Fibroblast of pulmonary artery (primary cell): Measurements from ENCODE around the gene OR7G3.

Experiments
- DNase-seq: peaks from one replicate; pipeline ENCODE4 v3.0.0-alpha.2; 2010; ENCODE audit warnings: low read depth
- H3K4me3 ChIP-seq: replicated peaks from 2 replicates; pipeline ENCODE4 v1.5.1; 2011; ENCODE audit warnings: low read depth, mild to moderate bottlenecking, control low read depth, low read length, moderate library complexity
- CTCF ChIP-seq: IDR thresholded peaks from 2 replicates; pipeline ENCODE4 v1.5.1; 2011; ENCODE audit warnings: mild to moderate bottlenecking, control low read depth, low read length, inconsistent platforms; ENCODE audit errors: missing control alignments

The OR7G3 gene

GRCh38 chr19:9156304-9156703, 29.6 kb upstream of the OR7G3 start:
- DNase-seq, result no peak
- TF ChIP-seq CTCF, result no peak
- H3K4me3 ChIP-seq, result no peak overlapping the region

GRCh38 chr19:9155591-9155990, 28.8 kb upstream of the OR7G3 start:
- no peak for TF ChIP-seq CTCF
- no peak overlapping the region for H3K4me3 ChIP-seq
- no peak for DNase-seq

- no peak for TF ChIP-seq CTCF
- no peak for DNase-seq
- H3K4me3 ChIP-seq, result no peak overlapping the region
These were observed 24.6 kb upstream of the OR7G3 start for GRCh38 chr19:9151367-9151766.

GRCh38 chr19:9150650-9151049, 23.9 kb upstream of the OR7G3 start:
- DNase-seq, result no peak
- no peak overlapping the region for H3K4me3 ChIP-seq
- no peak for TF ChIP-seq CTCF

- no peak overlapping the region for H3K4me3 ChIP-seq
- TF ChIP-seq CTCF, result no peak
- DNase-seq, result no peak
These were observed 23.2 kb upstream of the OR7G3 start for GRCh38 chr19:9149997-9150396.

- H3K4me3 ChIP-seq, result no peak overlapping the region
- TF ChIP-seq CTCF, result no peak
- no peak for DNase-seq
These were observed 21.9 kb upstream of the OR7G3 start for GRCh38 chr19:9148697-9149096.

- TF ChIP-seq CTCF, result no peak
- no peak overlapping the region for H3K4me3 ChIP-seq
- no peak for DNase-seq
These were observed 20.1 kb upstream of the OR7G3 start for GRCh38 chr19:9146882-9147281.
